ENCODE results near the gene KRTAP9-4.
"Not testable (repeated sequence)": the region's sequence is repeated elsewhere in the genome, so short reads cannot be mapped to it uniquely, and the experiment has no call there.

KRTAP9-4 gene

DNA sequence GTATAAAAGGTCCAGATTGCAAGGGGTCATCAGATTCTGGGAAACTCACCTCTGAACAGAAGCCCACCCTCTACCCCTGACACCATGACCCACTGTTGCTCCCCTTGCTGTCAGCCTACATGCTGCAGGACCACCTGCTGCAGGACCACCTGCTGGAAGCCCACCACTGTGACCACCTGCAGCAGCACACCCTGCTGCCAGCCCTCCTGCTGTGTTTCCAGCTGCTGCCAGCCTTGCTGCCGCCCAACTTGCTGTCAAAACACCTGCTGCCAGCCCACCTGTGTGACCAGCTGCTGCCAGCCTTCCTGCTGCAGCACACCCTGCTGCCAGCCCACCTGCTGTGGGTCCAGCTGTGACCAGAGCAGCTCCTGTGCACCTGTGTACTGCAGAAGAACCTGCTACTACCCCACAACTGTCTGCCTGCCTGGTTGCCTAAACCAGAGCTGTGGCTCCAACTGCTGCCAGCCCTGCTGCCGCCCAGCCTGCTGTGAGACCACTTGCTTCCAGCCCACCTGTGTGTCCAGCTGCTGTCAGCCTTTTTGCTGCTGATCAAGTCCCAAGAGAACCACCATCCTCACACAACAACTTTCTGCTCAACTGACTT is at the start of gene KRTAP9-4:
KRTAP9-4 (plus strand) TSS at position 51 of the 604 bp plus-strand sequence; CDS start at position 85, 34 bp downstream.
- in situ Hi-C loops (cut with MboI; ENCODE audit: low pct_unique_long_range_greater_than_20kb, low sequenced_read_pairs, unreplicated experiment); DNase-seq (ENCODE audit: low spot score): not testable (repeated sequence)

DNA sequence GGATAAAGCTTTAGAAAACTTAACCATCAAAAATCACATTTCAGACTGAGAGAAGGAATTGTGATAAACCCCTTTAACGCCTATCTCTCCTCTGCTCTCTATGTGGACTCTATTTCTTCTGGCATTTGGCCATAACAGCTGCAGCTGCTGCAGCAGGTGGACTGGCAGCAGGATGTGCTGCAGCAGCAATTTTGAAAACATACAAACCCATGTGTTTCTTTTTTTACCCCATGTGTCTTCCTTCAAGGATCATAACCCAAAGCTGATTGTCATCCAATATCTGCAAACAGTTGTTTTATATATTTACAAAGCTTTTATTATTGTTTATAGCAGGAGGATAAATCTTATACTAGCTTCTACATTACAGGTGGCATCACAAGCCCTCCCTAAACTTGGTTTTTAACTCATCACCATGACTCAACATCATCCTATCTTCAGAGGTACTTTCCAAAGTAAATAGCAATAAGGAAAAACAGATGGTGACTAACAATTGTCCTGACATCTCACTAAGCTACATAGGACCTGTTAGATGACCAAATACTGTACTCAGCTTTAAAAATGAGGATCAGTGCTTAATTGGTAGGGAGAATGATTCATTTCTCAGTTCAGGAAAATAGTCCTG is 37.5 kb upstream of the KRTAP9-4 start:
- in situ Hi-C loops (cut with MboI; ENCODE audit: low pct_unique_long_range_greater_than_20kb, low sequenced_read_pairs, unreplicated experiment): no loop called here
- no peak for DNase-seq (ENCODE audit: low spot score)
- TF ChIP-seq CTCF (IDR thresholded peaks at IDR 0.05; ENCODE audit: extremely low read depth, insufficient read depth, missing control alignments): no peak

GRCh38 chr17:41212524-41213169 is 36.8 kb upstream of the KRTAP9-4 start:
- in situ Hi-C loops (cut with MboI; ENCODE audit: low pct_unique_long_range_greater_than_20kb, low sequenced_read_pairs, unreplicated experiment): no loop called here
- no peak for TF ChIP-seq CTCF (IDR thresholded peaks at IDR 0.05; ENCODE audit: extremely low read depth, insufficient read depth, missing control alignments)
- DNase-seq (ENCODE audit: low spot score): no peak

DNA sequence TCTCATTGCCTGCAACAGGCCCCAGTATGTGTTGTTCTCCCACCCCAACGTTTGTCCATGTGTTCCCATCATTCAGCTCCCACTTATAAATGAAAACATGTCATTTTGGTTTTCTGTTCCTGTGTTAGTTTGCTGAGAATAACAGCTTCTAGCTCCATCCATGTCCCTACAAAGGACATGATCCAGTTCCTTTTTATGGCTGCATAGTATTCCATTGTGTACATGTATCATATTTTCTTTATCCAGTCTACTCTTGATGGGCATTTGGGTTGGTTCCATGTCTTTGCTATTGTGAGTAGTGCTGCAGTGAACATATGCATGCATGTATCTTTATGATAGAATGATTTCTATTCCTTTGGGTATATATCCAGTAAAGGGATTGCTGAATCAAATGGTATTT is 33.8 kb upstream of the KRTAP9-4 start:
- in situ Hi-C loops (cut with MboI; ENCODE audit: low pct_unique_long_range_greater_than_20kb, low sequenced_read_pairs, unreplicated experiment): no loop called here
- DNase-seq (ENCODE audit: low spot score): no peak
- no peak for TF ChIP-seq CTCF (IDR thresholded peaks at IDR 0.05; ENCODE audit: extremely low read depth, insufficient read depth, missing control alignments)

- TF ChIP-seq CTCF (IDR thresholded peaks at IDR 0.05; ENCODE audit: extremely low read depth, insufficient read depth, missing control alignments): no peak
- in situ Hi-C loops (cut with MboI; ENCODE audit: low pct_unique_long_range_greater_than_20kb, low sequenced_read_pairs, unreplicated experiment): no loop called here
- no peak for DNase-seq (ENCODE audit: low spot score)
These were observed 25.7 kb upstream of the KRTAP9-4 start for GRCh38 chr17:41223821-41224220.

GRCh38 chr17:41226051-41226450 is 23.4 kb upstream of the KRTAP9-4 start:
- in situ Hi-C loops (cut with MboI; ENCODE audit: low pct_unique_long_range_greater_than_20kb, low sequenced_read_pairs, unreplicated experiment): no loop called here

GRCh38 chr17:41226598-41227095 is 22.8 kb upstream of the KRTAP9-4 start, which contains the start of gene KRTAP9-2:
Gene KRTAP9-2 (plus strand): TSS chr17:41226648. CDS start chr17:41226655, 7 bp downstream.
- in situ Hi-C loops (cut with MboI; ENCODE audit: low pct_unique_long_range_greater_than_20kb, low sequenced_read_pairs, unreplicated experiment): not testable (repeated sequence)

More at GRCh38 chr17:41226051-41226450, 23.4 kb upstream of the KRTAP9-4 start:
- DNase-seq (ENCODE audit: low spot score): no peak
- no peak for TF ChIP-seq CTCF (IDR thresholded peaks at IDR 0.05; ENCODE audit: extremely low read depth, insufficient read depth, missing control alignments)

More at GRCh38 chr17:41226598-41227095, 22.8 kb upstream of the KRTAP9-4 start, which contains the start of gene KRTAP9-2:
- not testable (repeated sequence) for DNase-seq (ENCODE audit: low spot score)
